ENCODE data around the gene BARHL1. TPM values are rescaled to one million over a fixed set of nuclear protein-coding genes. Genes with fewer than 3 reads are reported as not detected.

BARHL1 gene
- polyA plus RNA-seq, 1 experiment, result not detected

DNA sequence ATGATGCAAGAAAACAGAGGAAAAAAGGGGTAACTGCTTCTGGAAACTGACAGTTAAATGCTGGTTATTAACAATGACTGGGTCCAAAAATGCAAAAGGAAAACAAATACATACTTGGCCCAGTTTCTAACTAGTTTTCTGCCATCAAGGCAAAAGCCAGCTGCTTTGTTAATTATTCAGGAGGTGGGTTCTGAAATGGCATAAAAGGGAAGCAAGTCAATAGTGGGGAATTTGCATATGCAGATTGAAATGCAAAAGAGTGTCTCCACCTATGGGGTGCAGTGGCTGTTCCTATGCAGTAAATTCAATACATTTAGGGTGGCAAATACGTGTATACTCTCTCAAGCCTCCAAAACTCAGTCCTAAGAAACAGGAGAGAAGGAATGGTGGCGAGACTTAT, 33.4 kb downstream of the BARHL1 start:
- CTCF ChIA-PET, result interaction anchor here (0.9 kb wide), 1 partner anchor 286 kb away, joined by 3 read pairs; no protein-coding TSS in a partner anchor

DNA sequence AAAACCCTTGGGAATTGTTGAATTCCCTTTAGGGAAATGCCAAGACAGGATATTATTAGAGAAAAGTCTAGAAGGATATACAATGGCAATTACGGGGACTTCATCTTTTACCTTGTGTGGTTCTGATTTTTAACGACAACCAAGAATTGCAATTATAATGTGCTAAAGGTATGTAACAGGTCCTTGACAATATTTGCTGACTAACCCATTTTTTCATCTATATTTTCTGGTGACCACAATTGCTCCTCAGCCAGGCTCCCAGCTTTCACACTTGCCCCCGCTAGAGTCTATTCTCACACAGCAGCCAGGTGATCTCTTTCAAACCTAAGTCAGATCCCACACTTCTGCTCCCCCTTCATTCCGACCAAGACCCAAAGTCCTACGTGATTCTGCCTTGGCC, 34.3 kb downstream of the BARHL1 start:
- H3K4me3 ChIP-seq (ENCODE audit: low read depth, low read length), result no peak overlapping the region
- no peak for DNase-seq (ENCODE audit: low read depth, low spot score)
- TF ChIP-seq, protein P1, sequence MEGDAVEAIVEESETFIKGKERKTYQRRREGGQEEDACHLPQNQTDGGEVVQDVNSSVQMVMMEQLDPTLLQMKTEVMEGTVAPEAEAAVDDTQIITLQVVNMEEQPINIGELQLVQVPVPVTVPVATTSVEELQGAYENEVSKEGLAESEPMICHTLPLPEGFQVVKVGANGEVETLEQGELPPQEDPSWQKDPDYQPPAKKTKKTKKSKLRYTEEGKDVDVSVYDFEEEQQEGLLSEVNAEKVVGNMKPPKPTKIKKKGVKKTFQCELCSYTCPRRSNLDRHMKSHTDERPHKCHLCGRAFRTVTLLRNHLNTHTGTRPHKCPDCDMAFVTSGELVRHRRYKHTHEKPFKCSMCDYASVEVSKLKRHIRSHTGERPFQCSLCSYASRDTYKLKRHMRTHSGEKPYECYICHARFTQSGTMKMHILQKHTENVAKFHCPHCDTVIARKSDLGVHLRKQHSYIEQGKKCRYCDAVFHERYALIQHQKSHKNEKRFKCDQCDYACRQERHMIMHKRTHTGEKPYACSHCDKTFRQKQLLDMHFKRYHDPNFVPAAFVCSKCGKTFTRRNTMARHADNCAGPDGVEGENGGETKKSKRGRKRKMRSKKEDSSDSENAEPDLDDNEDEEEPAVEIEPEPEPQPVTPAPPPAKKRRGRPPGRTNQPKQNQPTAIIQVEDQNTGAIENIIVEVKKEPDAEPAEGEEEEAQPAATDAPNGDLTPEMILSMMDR (IDR thresholded peaks at IDR 0.05; ENCODE audit: low read depth, low read length), result no peak
- H3K27me3 ChIP-seq (ENCODE audit: control insufficient read depth, insufficient read depth, low read length), result no peaks in the 10 kb centered on the region
- ChIA-PET CTCF (no interaction called here), POLR2A (no interaction called here)
- H3K27ac ChIP-seq (ENCODE audit: low read depth, low read length), result no peak overlapping the region
- H3K9me3 ChIP-seq (ENCODE audit: control insufficient read depth, insufficient read depth, low read length), result no peaks in the 10 kb centered on the region

More for the DNA sequence above, 33.4 kb downstream of the BARHL1 start:
- no peak overlapping the region for H3K27ac ChIP-seq (ENCODE audit: low read depth, low read length)
- no peak for DNase-seq (ENCODE audit: low read depth, low spot score)
- H3K4me3 ChIP-seq (ENCODE audit: low read depth, low read length), result no peak overlapping the region
- TF ChIP-seq, protein P1 (IDR thresholded peaks at IDR 0.05; ENCODE audit: low read depth, low read length), result no peak
- POLR2A ChIA-PET, result no interaction called here
- no peaks in the 10 kb centered on the region for H3K9me3 ChIP-seq (ENCODE audit: control insufficient read depth, insufficient read depth, low read length)
- H3K27me3 ChIP-seq (ENCODE audit: control insufficient read depth, insufficient read depth, low read length), result no peaks in the 10 kb centered on the region

- POLR2A ChIA-PET, result no interaction called here
- CTCF ChIA-PET, result interaction anchor here (0.6 to 0.7 kb wide), 3 partner anchors 29 to 241 kb away, joined by 3 to 4 read pairs (median 4); no protein-coding TSS in a partner anchor
- no peaks in the 10 kb centered on the region for H3K27me3 ChIP-seq (ENCODE audit: control insufficient read depth, insufficient read depth, low read length)
- TF ChIP-seq, protein P1 (IDR thresholded peaks at IDR 0.05; ENCODE audit: low read depth, low read length), result no peak
- H3K9me3 ChIP-seq (ENCODE audit: control insufficient read depth, insufficient read depth, low read length), result no peaks in the 10 kb centered on the region
- no peak for DNase-seq (ENCODE audit: low read depth, low spot score)
- H3K4me3 ChIP-seq (ENCODE audit: low read depth, low read length), result no peak overlapping the region
- peak overlapping the region; percentile 11 for H3K27ac ChIP-seq (ENCODE audit: low read depth, low read length)
These were observed 39.8 kb downstream of the BARHL1 start for GRCh38 chr9:132622159-132622558.

DNA sequence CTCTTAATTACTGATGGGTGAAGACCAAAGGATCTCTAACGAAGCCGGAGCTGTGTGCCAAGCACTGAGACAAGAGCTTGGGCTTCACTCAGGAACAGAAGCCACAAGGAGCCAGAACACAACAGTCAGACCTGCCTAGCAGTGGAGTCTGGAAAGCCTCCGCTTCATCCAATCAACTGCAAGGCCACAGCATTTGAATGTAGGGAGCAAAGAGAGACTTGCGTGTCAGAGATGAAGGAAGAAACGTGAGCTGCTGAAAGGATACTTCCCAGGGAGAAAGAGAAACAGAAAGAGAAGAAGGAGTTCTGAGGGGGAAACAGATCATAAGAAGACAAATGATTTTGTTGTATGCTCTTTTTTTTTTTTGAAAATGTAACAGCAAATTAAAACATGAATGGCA, 43.9 kb downstream of the BARHL1 start:
- H3K9me3 ChIP-seq (ENCODE audit: control insufficient read depth, insufficient read depth, low read length), result no peaks in the 10 kb centered on the region
- no peak overlapping the region for H3K27ac ChIP-seq (ENCODE audit: low read depth, low read length)
- no peak for DNase-seq (ENCODE audit: low read depth, low spot score)
- H3K4me3 ChIP-seq (ENCODE audit: low read depth, low read length), result no peak overlapping the region
- POLR2A ChIA-PET, result no interaction called here
- TF ChIP-seq, protein P1 (IDR thresholded peaks at IDR 0.05; ENCODE audit: low read depth, low read length), result no peak
- CTCF ChIA-PET, result no interaction called here
- H3K27me3 ChIP-seq (ENCODE audit: control insufficient read depth, insufficient read depth, low read length), result no peaks in the 10 kb centered on the region

GRCh38 chr9:132627106-132627505, 44.7 kb downstream of the BARHL1 start:
- Histone ChIP-seq H3K4me3 (ENCODE audit: low read depth, low read length) (no peak overlapping the region), H3K27ac (ENCODE audit: low read depth, low read length) (no peak overlapping the region), H3K9me3 (ENCODE audit: control insufficient read depth, insufficient read depth, low read length) (no peaks in the 10 kb centered on the region), H3K27me3 (ENCODE audit: control insufficient read depth, insufficient read depth, low read length) (no peaks in the 10 kb centered on the region)
- ChIA-PET POLR2A (no interaction called here), CTCF (no interaction called here)
- TF ChIP-seq, protein P1 (IDR thresholded peaks at IDR 0.05; ENCODE audit: low read depth, low read length), result no peak
- DNase-seq (ENCODE audit: low read depth, low spot score), result no peak

All from AG04450 (cell line).